ENCODE measurements around the gene CFAP54.

- TF ChIP-seq EZH2 (IDR thresholded peaks at IDR 0.05) (no peak), POLR2AphosphoS5 (IDR thresholded peaks at IDR 0.05; ENCODE audit: borderline replicate concordance, low read depth, low read length) (no peak), FOXP2 (optimal IDR thresholded peaks at IDR 0.05; ENCODE audit: control extremely low read depth, extremely low read length, insufficient read depth) (no peak)
These were observed 188.0 kb downstream of the CFAP54 start for GRCh38 chr12:96677363-96677762.

Measured in SK-N-MC (cell line).